Stimulated activated memory B cell treated with anti-CD40 and anti-IgM and Interleukin-4, amounts not matched to agents 10 μg/mL and 1 μg/mL and 100 μg/mL, for 72 hours (primary cell): ENCODE results near the gene CHD9.

Source experiments
- ATAC-seq: fragments of 150-1000 bp; cut with Tn5 transposase; 2 replicates; pipeline ENCODE4 v1.10.0; 2021
- H3K27ac Mint-ChIP-seq: one replicate; pipeline ENCODE4 v1.8.0; 2022; ENCODE audit warnings: mild to moderate bottlenecking, mixed read lengths
- H3K27me3 Mint-ChIP-seq: one replicate; pipeline ENCODE4 v1.8.0; 2022; ENCODE audit warnings: mixed read lengths
- H3K36me3 Mint-ChIP-seq: one replicate; pipeline ENCODE4 v1.8.0; 2022; ENCODE audit warnings: mixed read lengths
- H3K4me1 Mint-ChIP-seq: one replicate; pipeline ENCODE4 v1.8.0; 2022; ENCODE audit warnings: mixed read lengths
- H3K4me3 Mint-ChIP-seq: one replicate; pipeline ENCODE4 v1.8.0; 2022; ENCODE audit warnings: mild to moderate bottlenecking, moderate library complexity, mixed read lengths
- H3K9me3 Mint-ChIP-seq: one replicate; pipeline ENCODE4 v1.8.0; 2022; ENCODE audit warnings: mixed read lengths

Gene CHD9

DNA sequence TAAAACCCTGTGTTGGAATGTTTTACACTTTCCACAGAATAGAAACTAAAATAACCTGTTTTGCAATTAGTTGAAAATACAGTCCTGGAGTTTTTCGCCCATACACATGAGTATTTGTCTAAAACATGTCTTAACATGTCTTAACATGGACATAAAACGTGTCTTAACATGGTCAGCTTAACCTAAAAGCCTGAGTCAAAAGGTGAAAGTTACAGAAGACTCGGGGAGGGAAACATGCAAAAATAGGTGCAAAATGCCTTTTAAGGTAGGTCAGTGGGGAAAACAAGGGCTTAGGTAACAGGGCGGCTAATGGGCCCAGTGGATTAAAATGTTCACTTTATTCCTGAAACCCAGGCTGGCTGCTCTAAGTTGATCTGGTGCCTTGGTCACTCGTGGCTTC, 323.3 kb downstream of the CHD9 start:
- no peaks in the 10 kb centered on the region for H3K36me3 Mint-ChIP-seq
- peaks cover 6% of the 10 kb centered on the region for H3K4me1 Mint-ChIP-seq
- no peak for ATAC-seq
- peaks cover 75% of the 10 kb centered on the region for H3K27me3 Mint-ChIP-seq
- H3K9me3 Mint-ChIP-seq = no peaks in the 10 kb centered on the region
- H3K4me3 Mint-ChIP-seq = no peak overlapping the region
- H3K27ac Mint-ChIP-seq = no peak overlapping the region
